HEK293 (cell line): ENCODE data around the gene TBC1D5.

Experiments used
- HOXC10 ChIP-seq: sonication (generic); formaldehyde crosslinking; IDR thresholded peaks from 2 replicates; pipeline ENCODE4 v1.8.1; 2023; ENCODE audit warnings: mild to moderate bottlenecking, missing genetic modification reagents
- PRDM2 ChIP-seq: fragments of 450-650 bp; formaldehyde crosslinking; IDR thresholded peaks from 2 replicates; pipeline ENCODE4 v1.5.1; 2016; ENCODE audit warnings: missing biosample characterization, missing genetic modification characterization, borderline replicate concordance
- SP7 ChIP-seq: fragments of 450-650 bp; formaldehyde crosslinking; IDR thresholded peaks from 2 replicates; pipeline ENCODE4 v1.5.1; 2016; ENCODE audit warnings: missing biosample characterization, missing genetic modification characterization
- WT1 ChIP-seq: fragments of 450-650 bp; formaldehyde crosslinking; IDR thresholded peaks from 2 replicates; pipeline ENCODE4 v1.5.1; 2016; ENCODE audit warnings: missing biosample characterization, missing genetic modification characterization
- ZBTB48 ChIP-seq: fragments of 450-650 bp; formaldehyde crosslinking; IDR thresholded peaks from 2 replicates; pipeline ENCODE4 v1.5.1; 2016; ENCODE audit warnings: missing biosample characterization, missing genetic modification characterization
- ZIC2 ChIP-seq: fragments of 450-650 bp; formaldehyde crosslinking; IDR thresholded peaks from 2 replicates; pipeline ENCODE4 v1.5.1; 2016; ENCODE audit warnings: missing biosample characterization, missing genetic modification characterization
- ZNF211 ChIP-seq: fragments of 450-650 bp; formaldehyde crosslinking; IDR thresholded peaks from 2 replicates; pipeline ENCODE4 v1.5.1; 2016; ENCODE audit warnings: low read depth, missing biosample characterization, missing genetic modification characterization
- ZNF280C ChIP-seq: fragments of 450-650 bp; formaldehyde crosslinking; IDR thresholded peaks from 2 replicates; pipeline ENCODE4 v1.5.1; 2016; ENCODE audit warnings: missing biosample characterization, missing genetic modification characterization
- ZNF280D ChIP-seq: fragments of 450-650 bp; formaldehyde crosslinking; IDR thresholded peaks from 2 replicates; pipeline ENCODE4 v1.5.1; 2016; ENCODE audit warnings: missing biosample characterization, missing genetic modification characterization
- ZNF311 ChIP-seq: fragments of 450-650 bp; formaldehyde crosslinking; IDR thresholded peaks from 2 replicates; pipeline ENCODE4 v1.5.1; 2017; ENCODE audit warnings: missing biosample characterization, missing genetic modification characterization, borderline replicate concordance
- ZNF324 ChIP-seq: fragments of 450-650 bp; formaldehyde crosslinking; IDR thresholded peaks from 2 replicates; pipeline ENCODE4 v1.5.1; 2016; ENCODE audit warnings: missing biosample characterization, missing genetic modification characterization
- ZNF514 ChIP-seq: fragments of 450-650 bp; formaldehyde crosslinking; IDR thresholded peaks from 2 replicates; pipeline ENCODE4 v1.5.1; 2016; ENCODE audit warnings: missing biosample characterization, missing genetic modification characterization
- ZNF626 ChIP-seq: fragments of 450-650 bp; sonication (Bioruptor Pico); formaldehyde crosslinking; IDR thresholded peaks from 2 replicates; pipeline ENCODE4 v1.5.1; 2018; ENCODE audit warnings: missing biosample characterization, missing genetic modification characterization, inconsistent platforms
- ZNF768 ChIP-seq: fragments of 450-650 bp; formaldehyde crosslinking; IDR thresholded peaks from 2 replicates; pipeline ENCODE4 v1.5.1; 2018; ENCODE audit warnings: missing biosample characterization, mild to moderate bottlenecking, missing genetic modification characterization
- ZNF785 ChIP-seq: fragments of 450-650 bp; formaldehyde crosslinking; IDR thresholded peaks from 2 replicates; pipeline ENCODE4 v1.5.1; 2016; ENCODE audit warnings: missing biosample characterization, missing genetic modification characterization
- TF ChIP-seq, protein P1 (sequence below): fragments of 450-650 bp; formaldehyde crosslinking; IDR thresholded peaks from 2 replicates; pipeline ENCODE4 v1.5.1; 2016; ENCODE audit warnings: missing biosample characterization, missing genetic modification characterization
- TF ChIP-seq, protein P2 (sequence below): fragments of 450-650 bp; formaldehyde crosslinking; IDR thresholded peaks from 2 replicates; pipeline ENCODE4 v1.5.1; 2016; ENCODE audit warnings: missing biosample characterization, missing genetic modification characterization

TBC1D5 gene

GRCh38 chr3:17478673-17479072 is 263.8 kb downstream of the TBC1D5 start (continued):
- TF ChIP-seq ZNF626 (no peak), SP7 (tag by site-specific recombination) (peak; percentile 54; the same call in 1 of the 2 replicates), ZNF768 (tag by site-specific recombination) (no peak), ZNF280C (tag by site-specific recombination) (no peak), ZIC2 (tag by site-specific recombination) (no peak), ZNF514 (tag by site-specific recombination) (no peak), PRDM2 (tag by site-specific recombination) (no peak), ZNF280D (tag by site-specific recombination) (0 out of 2 replicates have a peak, but pooled peaks have one; percentile 31), ZNF785 (tag by site-specific recombination) (0 out of 2 replicates have a peak, but pooled peaks have one; percentile 22), ZNF324 (no peak), ZNF311 (tag by site-specific recombination) (no peak), ZBTB48 (tag by site-specific recombination) (no peak), WT1 (tag by site-specific recombination) (no peak), HOXC10 (CRISPR knock-in tag) (no peak), ZNF211 (tag by site-specific recombination) (no peak)
- TF ChIP-seq, protein P1, sequence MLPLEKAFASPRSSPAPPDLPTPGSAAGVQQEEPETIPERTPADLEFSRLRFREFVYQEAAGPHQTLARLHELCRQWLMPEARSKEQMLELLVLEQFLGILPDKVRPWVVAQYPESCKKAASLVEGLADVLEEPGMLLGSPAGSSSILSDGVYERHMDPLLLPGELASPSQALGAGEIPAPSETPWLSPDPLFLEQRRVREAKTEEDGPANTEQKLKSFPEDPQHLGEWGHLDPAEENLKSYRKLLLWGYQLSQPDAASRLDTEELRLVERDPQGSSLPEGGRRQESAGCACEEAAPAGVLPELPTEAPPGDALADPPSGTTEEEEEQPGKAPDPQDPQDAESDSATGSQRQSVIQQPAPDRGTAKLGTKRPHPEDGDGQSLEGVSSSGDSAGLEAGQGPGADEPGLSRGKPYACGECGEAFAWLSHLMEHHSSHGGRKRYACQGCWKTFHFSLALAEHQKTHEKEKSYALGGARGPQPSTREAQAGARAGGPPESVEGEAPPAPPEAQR (tag by site-specific recombination), result no peak
- TF ChIP-seq, protein P2, sequence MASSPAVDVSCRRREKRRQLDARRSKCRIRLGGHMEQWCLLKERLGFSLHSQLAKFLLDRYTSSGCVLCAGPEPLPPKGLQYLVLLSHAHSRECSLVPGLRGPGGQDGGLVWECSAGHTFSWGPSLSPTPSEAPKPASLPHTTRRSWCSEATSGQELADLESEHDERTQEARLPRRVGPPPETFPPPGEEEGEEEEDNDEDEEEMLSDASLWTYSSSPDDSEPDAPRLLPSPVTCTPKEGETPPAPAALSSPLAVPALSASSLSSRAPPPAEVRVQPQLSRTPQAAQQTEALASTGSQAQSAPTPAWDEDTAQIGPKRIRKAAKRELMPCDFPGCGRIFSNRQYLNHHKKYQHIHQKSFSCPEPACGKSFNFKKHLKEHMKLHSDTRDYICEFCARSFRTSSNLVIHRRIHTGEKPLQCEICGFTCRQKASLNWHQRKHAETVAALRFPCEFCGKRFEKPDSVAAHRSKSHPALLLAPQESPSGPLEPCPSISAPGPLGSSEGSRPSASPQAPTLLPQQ (tag by site-specific recombination), result peak; percentile 73
- TF ChIP-seq, all 188 proteins: peak for 25
